Duodenal mucosa (tissue), 2 donors: ENCODE data around the gene ZFAND6.
A peak's percentile ranks its signal among the peaks of the same experiment; 100 is the strongest.

Source experiments
- H3K27ac ChIP-seq: one replicate; pipeline ENCODE4 v1.7.0; 2013; ENCODE audit warnings: low read depth, low read length
- H3K27me3 ChIP-seq, 2 donors: one replicate each; pipeline ENCODE4 v1.7.0; 2013; ENCODE audit warnings: low read length in 2 of 2, control low read depth in 1 of 2; ENCODE audit not compliant: insufficient read depth in 2 of 2, control insufficient read depth in 1 of 2
- H3K36me3 ChIP-seq, 2 donors: one replicate each; pipeline ENCODE4 v1.7.0; 2013; ENCODE audit warnings: low read length in 2 of 2, control low read depth in 1 of 2; ENCODE audit not compliant: insufficient read depth in 2 of 2, control insufficient read depth in 1 of 2
- H3K4me1 ChIP-seq, 2 donors: one replicate each; pipeline ENCODE4 v1.7.0; 2013; ENCODE audit warnings: low read length in 2 of 2, control low read depth in 1 of 2; ENCODE audit not compliant: insufficient read depth in 2 of 2, control insufficient read depth in 1 of 2
- H3K4me3 ChIP-seq, 2 donors: one replicate each; pipeline ENCODE4 v1.7.0; 2013; ENCODE audit warnings: low read length in 2 of 2, low read depth in 1 of 2
- H3K9ac ChIP-seq, 2 donors: one replicate each; pipeline ENCODE4 v1.7.0; 2013; ENCODE audit warnings: low read length in 2 of 2, low read depth in 1 of 2
- H3K9me3 ChIP-seq, 2 donors: one replicate each; pipeline ENCODE4 v1.7.0; 2013; ENCODE audit warnings: low read length in 2 of 2, control low read depth in 1 of 2; ENCODE audit not compliant: control insufficient read depth in 1 of 2

ZFAND6 gene

GRCh38 chr15:80070840-80071239, 11.4 kb downstream of the ZFAND6 start:
- no peak overlapping the region for H3K27ac ChIP-seq
- no peaks in the 10 kb centered on the region for H3K9me3 ChIP-seq
- H3K4me3 ChIP-seq = no peak overlapping the region
- peaks cover 23 to 39% of the 10 kb centered on the region in 2 donors for H3K4me1 ChIP-seq
- H3K27me3 ChIP-seq = no peaks in the 10 kb centered on the region
- H3K36me3 ChIP-seq = no peaks in the 10 kb centered on the region
- H3K9ac ChIP-seq = peak overlapping the region in 1 of 2 donors; percentile 20

- Histone ChIP-seq H3K36me3 (no peaks in the 10 kb centered on the region), H3K27ac (no peak overlapping the region), H3K4me3 (peak overlapping the region; percentile 28 to 41), H3K4me1 (peaks cover 27 to 47% of the 10 kb centered on the region in 2 donors), H3K27me3 (no peaks in the 10 kb centered on the region), H3K9me3 (no peaks in the 10 kb centered on the region), H3K9ac (no peak overlapping the region)
These were observed 12.2 kb downstream of the ZFAND6 start for GRCh38 chr15:80071652-80072051.

DNA sequence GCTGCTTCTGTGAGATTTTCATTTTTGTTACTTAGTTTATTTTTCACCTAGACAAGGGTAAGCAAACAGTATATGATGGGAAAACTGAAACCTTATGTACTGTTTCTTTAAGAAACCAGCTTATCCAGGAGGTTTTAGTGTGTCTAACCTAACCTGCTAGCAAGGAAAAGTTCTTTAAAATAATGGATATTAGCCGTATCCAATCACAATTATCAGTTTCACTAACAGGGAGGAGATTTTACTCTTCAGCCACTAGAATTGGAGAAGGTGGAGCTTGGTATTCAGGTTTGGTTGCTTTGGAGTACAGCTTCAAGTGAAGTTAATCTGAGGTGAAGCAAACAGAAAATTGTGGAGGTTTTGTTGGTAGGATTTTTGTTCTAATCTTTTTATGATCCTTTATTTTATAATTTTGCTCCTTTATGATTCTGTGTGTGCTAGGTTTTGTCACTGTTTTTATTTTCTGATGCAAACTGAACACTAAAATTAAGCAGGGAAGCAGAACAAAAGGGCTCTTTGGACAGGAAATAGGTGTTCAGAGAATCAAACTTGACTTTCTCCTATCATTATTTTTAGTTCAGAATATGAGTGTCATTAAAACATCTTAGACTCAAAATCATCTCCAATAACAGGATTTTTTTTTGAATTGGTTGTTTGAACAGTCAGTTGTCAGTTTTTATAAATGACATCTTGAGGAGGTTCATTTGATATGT, 13.0 kb downstream of the ZFAND6 start:
- Histone ChIP-seq H3K27ac (no peak overlapping the region), H3K36me3 (no peaks in the 10 kb centered on the region), H3K4me3 (peak overlapping the region; percentile 56 to 59), H3K27me3 (no peaks in the 10 kb centered on the region), H3K4me1 (peaks cover 29 to 54% of the 10 kb centered on the region in 2 donors), H3K9me3 (no peaks in the 10 kb centered on the region), H3K9ac (peak overlapping the region; percentile 15 to 46)

GRCh38 chr15:80073197-80073596, 13.7 kb downstream of the ZFAND6 start:
- H3K9ac ChIP-seq = peak overlapping the region in 1 of 2 donors; percentile 46
- H3K4me1 ChIP-seq = peaks cover 29 to 54% of the 10 kb centered on the region in 2 donors
- H3K36me3 ChIP-seq = no peaks in the 10 kb centered on the region
- no peaks in the 10 kb centered on the region for H3K27me3 ChIP-seq
- no peak overlapping the region for H3K27ac ChIP-seq
- H3K9me3 ChIP-seq = no peaks in the 10 kb centered on the region
- H3K4me3 ChIP-seq = peak overlapping the region; percentile 56 to 59

GRCh38 chr15:80076321-80077318, 17.1 kb downstream of the ZFAND6 start:
- Histone ChIP-seq H3K9me3 (no peaks in the 10 kb centered on the region), H3K4me3 (no peak overlapping the region), H3K27me3 (no peaks in the 10 kb centered on the region), H3K27ac (no peak overlapping the region), H3K4me1 (peaks cover 16 to 35% of the 10 kb centered on the region in 2 donors), H3K36me3 (peaks cover 0 to 4% of the 10 kb centered on the region in 2 donors), H3K9ac (no peak overlapping the region)

GRCh38 chr15:80081390-80081789, 21.9 kb downstream of the ZFAND6 start:
- peaks cover 0 to 4% of the 10 kb centered on the region in 2 donors for H3K36me3 ChIP-seq
- peaks cover 4 to 10% of the 10 kb centered on the region in 2 donors for H3K4me1 ChIP-seq
- no peak overlapping the region for H3K4me3 ChIP-seq
- no peaks in the 10 kb centered on the region for H3K27me3 ChIP-seq
- H3K27ac ChIP-seq = no peak overlapping the region
- H3K9me3 ChIP-seq = no peaks in the 10 kb centered on the region
- H3K9ac ChIP-seq = no peak overlapping the region

DNA sequence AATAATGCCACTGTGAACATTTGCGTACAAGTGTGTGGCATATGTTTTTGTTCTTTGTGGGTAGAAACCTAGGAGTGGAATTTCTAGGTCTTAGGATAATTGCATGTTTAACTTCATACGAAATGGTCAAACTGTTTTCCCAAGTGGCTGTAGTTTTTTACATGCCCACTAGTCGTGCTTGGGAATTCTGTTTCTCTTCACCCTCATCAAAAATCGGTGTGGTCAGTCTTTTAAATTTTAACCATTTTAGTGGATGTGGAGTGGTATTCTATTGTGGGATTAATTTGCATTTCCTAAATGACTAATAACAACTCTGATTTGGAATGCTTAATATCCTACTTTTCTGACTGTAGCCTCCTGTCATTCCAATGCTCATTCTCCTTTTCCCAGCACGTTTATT, 27.6 kb downstream of the ZFAND6 start:
- no peaks in the 10 kb centered on the region for H3K4me1 ChIP-seq
- H3K9me3 ChIP-seq = no peaks in the 10 kb centered on the region
- H3K27me3 ChIP-seq = no peaks in the 10 kb centered on the region
- no peak overlapping the region for H3K27ac ChIP-seq
- H3K4me3 ChIP-seq = no peak overlapping the region
- H3K36me3 ChIP-seq = no peaks in the 10 kb centered on the region
- no peak overlapping the region for H3K9ac ChIP-seq

DNA sequence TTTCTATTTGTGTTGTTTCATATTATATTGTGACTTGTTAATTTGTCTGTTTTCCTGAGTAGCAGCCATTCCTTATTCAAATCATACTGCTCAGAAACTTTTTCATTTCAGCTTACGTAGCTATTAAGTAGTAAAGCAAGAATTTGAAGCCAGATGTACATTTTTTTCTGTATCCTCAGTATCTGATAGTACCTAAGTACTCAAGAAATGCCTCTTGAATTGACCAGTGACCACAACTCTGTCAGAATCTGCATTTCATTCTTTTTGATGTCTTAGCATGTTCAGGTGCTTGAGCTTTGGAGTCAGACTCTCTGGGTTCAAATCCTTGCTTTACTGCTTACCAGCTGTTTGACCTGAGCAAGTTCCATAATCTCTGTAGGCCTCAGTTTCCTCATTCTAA, 30.6 kb downstream of the ZFAND6 start:
- Histone ChIP-seq H3K9ac (no peak overlapping the region), H3K9me3 (no peaks in the 10 kb centered on the region), H3K27ac (no peak overlapping the region), H3K4me3 (no peak overlapping the region), H3K4me1 (peaks cover 3 to 8% of the 10 kb centered on the region in 2 donors), H3K36me3 (no peaks in the 10 kb centered on the region), H3K27me3 (no peaks in the 10 kb centered on the region)

GRCh38 chr15:80090879-80091503, 31.5 kb downstream of the ZFAND6 start:
- Histone ChIP-seq H3K9ac (no peak overlapping the region), H3K9me3 (no peaks in the 10 kb centered on the region), H3K36me3 (no peaks in the 10 kb centered on the region), H3K27ac (no peak overlapping the region), H3K27me3 (no peaks in the 10 kb centered on the region), H3K4me1 (peaks cover 6 to 8% of the 10 kb centered on the region in 2 donors), H3K4me3 (no peak overlapping the region)
